Measurements from ENCODE around the gene EFCAB6. TPM values are rescaled to one million over a fixed set of nuclear protein-coding genes. Genes with fewer than 3 reads are reported as not detected.

The EFCAB6 gene
- total and polyA plus RNA-seq, 7 experiments from 2014 or later, result 0.08 to 1.4 (median 0.39) TPM; not detected in 1

DNA sequence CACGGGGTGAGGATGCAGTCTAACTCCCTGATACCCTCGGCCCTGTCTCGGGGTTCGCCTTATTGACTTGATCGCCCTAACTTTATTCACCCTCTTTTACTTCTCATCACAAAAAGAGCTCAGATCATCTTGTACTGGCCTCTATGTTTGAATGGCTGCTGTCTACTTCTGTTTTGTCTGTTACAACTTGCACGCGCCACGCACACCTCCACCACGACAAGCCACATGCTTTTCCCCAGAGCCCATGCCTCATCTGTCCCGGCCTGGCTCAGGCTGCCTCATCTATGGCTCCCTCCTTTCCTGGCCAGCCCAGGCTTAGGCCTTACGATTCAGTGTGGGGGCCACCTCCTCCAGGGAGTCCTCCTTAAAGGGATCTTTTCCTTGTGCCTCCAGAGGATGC, 180.9 kb downstream of the EFCAB6 start:
- Mint-ChIP-seq H3K27me3 (peaks cover 0 to 9% (median 6%) of the 10 kb centered on the region in 5 donors), H3K4me3 (no peak overlapping the region), H3K27ac (no peak overlapping the region), H3K36me3 (no peaks in the 10 kb centered on the region), H3K9me3 (no peaks in the 10 kb centered on the region), H3K4me1 (no peaks in the 10 kb centered on the region)
- no peaks in the 10 kb centered on the region for H3K4me1 ChIP-seq (ENCODE audit: control insufficient read depth in 2 of 2, insufficient read depth in 2 of 2, low read length in 2 of 2)
- ATAC-seq (no peak), DNase-seq (no peak)
- no peaks in the 10 kb centered on the region for H3K27me3 ChIP-seq (ENCODE audit: control insufficient read depth in 2 of 2, insufficient read depth in 2 of 2, low read length in 2 of 2)
- H3K9me3 ChIP-seq (ENCODE audit: control insufficient read depth in 2 of 3, low read length in 3 of 3), result no peaks in the 10 kb centered on the region
- ChIA-PET CTCF (no interaction called here), POLR2A (no interaction called here)
- H3K36me3 ChIP-seq (ENCODE audit: control insufficient read depth in 2 of 3, insufficient read depth in 3 of 3, low read length in 3 of 3), result no peaks in the 10 kb centered on the region
- intact Hi-C loops (cut with micrococcal nuclease), result no loop called here
- H3K4me3 ChIP-seq (ENCODE audit: low read length), result no peak overlapping the region
- H3K27ac ChIP-seq (ENCODE audit: low read depth, low read length), result no peak overlapping the region

DNA sequence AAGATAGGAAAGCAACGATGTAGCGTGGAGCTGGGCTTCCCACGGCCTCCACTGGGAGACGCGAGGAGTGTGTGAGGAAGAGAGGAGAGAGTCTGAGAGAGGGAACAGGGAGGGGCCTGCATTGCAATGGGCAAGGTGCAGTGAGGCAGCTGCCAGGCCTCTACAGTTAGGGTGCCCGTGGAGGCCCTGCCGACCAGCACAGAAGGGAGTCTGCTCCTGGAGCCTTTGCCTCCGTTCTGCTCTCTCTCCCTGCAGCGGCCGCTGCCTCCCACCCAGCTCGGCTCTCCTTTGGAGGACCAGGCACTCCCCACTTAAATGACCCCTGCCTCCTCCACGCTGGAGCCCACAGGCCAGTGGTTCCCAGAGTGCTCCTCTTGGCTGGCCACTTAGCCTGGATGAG, 181.7 kb downstream of the EFCAB6 start:
- CTCF ChIA-PET, result no interaction called here
- Histone ChIP-seq H3K4me1 (ENCODE audit: control insufficient read depth in 2 of 2, insufficient read depth in 2 of 2, low read length in 2 of 2) (no peaks in the 10 kb centered on the region), H3K27me3 (ENCODE audit: control insufficient read depth in 2 of 2, insufficient read depth in 2 of 2, low read length in 2 of 2) (no peaks in the 10 kb centered on the region), H3K27ac (ENCODE audit: low read depth, low read length) (no peak overlapping the region), H3K36me3 (ENCODE audit: control insufficient read depth in 2 of 3, insufficient read depth in 3 of 3, low read length in 3 of 3) (no peaks in the 10 kb centered on the region), H3K4me3 (ENCODE audit: low read length) (no peak overlapping the region), H3K9me3 (ENCODE audit: control insufficient read depth in 2 of 3, low read length in 3 of 3) (no peaks in the 10 kb centered on the region)
- Mint-ChIP-seq H3K36me3 (no peaks in the 10 kb centered on the region), H3K27ac (no peak overlapping the region), H3K27me3 (peaks cover 0 to 4% (median 0%) of the 10 kb centered on the region in 5 donors), H3K4me3 (no peak overlapping the region), H3K9me3 (no peaks in the 10 kb centered on the region), H3K4me1 (no peaks in the 10 kb centered on the region)
- POLR2A ChIA-PET, result no interaction called here
- DNase-seq, result no peak
- intact Hi-C loops (cut with micrococcal nuclease), result no loop called here
- ATAC-seq, result no peak

DNA sequence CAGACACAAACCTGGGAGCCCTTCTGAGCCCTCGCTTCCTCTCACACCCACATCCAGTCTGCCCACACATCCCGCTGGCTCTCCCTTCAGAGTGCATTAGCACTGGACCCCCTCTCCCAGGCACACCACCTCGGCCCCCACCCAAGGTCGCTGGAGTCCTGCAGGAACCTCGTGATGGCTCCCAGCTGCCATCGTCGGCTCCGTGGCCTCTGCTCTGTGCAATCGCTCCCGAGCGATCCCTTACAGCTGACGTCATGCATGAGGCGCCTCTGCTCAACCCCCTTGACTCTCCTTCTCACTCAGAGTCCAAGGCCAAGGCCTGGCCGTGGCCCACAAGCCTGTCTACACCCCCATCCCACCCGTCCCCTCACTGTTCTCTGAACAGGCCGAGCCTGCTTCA, 183.9 kb downstream of the EFCAB6 start:
- intact Hi-C loops (cut with micrococcal nuclease), result no loop called here
- Histone ChIP-seq H3K9me3 (ENCODE audit: control insufficient read depth in 2 of 3, low read length in 3 of 3) (no peaks in the 10 kb centered on the region), H3K36me3 (ENCODE audit: control insufficient read depth in 2 of 3, insufficient read depth in 3 of 3, low read length in 3 of 3) (no peaks in the 10 kb centered on the region), H3K27ac (ENCODE audit: low read depth, low read length) (no peak overlapping the region), H3K27me3 (ENCODE audit: control insufficient read depth in 2 of 2, insufficient read depth in 2 of 2, low read length in 2 of 2) (no peaks in the 10 kb centered on the region), H3K4me3 (ENCODE audit: low read length) (no peak overlapping the region), H3K4me1 (ENCODE audit: control insufficient read depth in 2 of 2, insufficient read depth in 2 of 2, low read length in 2 of 2) (no peaks in the 10 kb centered on the region)
- Mint-ChIP-seq H3K4me3 (no peak overlapping the region), H3K36me3 (no peaks in the 10 kb centered on the region), H3K4me1 (no peaks in the 10 kb centered on the region), H3K9me3 (no peaks in the 10 kb centered on the region), H3K27me3 (peaks cover 0 to 3% (median 0%) of the 10 kb centered on the region in 5 donors), H3K27ac (no peak overlapping the region)
- ChIA-PET POLR2A (no interaction called here), CTCF (no interaction called here)
- ATAC-seq (no peak), DNase-seq (no peak)

DNA sequence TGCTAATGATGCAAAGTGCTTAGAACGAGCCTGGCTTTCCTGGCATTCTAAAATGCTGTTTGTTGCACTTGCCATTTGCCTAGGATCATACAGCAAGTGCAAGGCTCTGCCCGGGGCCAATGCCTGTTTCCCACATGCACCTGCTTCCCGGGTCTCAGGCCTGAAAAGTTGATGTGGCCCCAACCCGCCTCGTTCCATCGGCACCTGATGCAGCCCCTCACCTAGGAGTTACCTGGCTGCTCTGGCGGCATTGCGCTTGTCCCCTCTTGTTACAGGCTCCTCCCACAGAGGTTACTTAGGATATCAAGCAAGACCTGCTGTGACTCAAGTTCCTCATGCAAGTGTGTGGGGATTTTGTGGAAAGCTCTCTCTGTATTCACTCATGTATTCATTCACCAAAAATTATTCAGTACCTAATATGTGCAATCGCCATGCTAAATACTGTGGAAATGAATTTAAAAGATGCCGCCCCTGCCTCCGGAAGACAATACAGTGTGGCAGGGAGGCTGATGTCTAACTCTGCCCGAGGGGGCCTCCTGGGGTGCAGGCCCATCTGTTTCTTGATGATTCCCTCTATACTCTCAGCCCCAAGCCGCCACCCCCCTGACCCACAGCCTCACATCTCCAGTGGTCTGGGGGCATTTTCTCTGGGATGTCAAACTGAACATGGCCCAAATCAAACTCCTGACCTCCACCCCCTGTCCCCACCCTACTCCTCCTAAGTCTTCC, 184.5 kb downstream of the EFCAB6 start:
- Histone ChIP-seq H3K9me3 (ENCODE audit: control insufficient read depth in 2 of 3, low read length in 3 of 3) (no peaks in the 10 kb centered on the region), H3K36me3 (ENCODE audit: control insufficient read depth in 2 of 3, insufficient read depth in 3 of 3, low read length in 3 of 3) (no peaks in the 10 kb centered on the region), H3K4me3 (ENCODE audit: low read length) (no peak overlapping the region), H3K27me3 (ENCODE audit: control insufficient read depth in 2 of 2, insufficient read depth in 2 of 2, low read length in 2 of 2) (no peaks in the 10 kb centered on the region), H3K27ac (ENCODE audit: low read depth, low read length) (no peak overlapping the region), H3K4me1 (ENCODE audit: control insufficient read depth in 2 of 2, insufficient read depth in 2 of 2, low read length in 2 of 2) (no peaks in the 10 kb centered on the region)
- no peaks in the 10 kb centered on the region for H3K4me1 Mint-ChIP-seq
- H3K27ac Mint-ChIP-seq, result no peak overlapping the region
- no peaks in the 10 kb centered on the region for H3K36me3 Mint-ChIP-seq
- ChIA-PET CTCF (no interaction called here), POLR2A (no interaction called here)
- peaks cover 0 to 3% (median 0%) of the 10 kb centered on the region in 5 donors for H3K27me3 Mint-ChIP-seq
- H3K9me3 Mint-ChIP-seq, result no peaks in the 10 kb centered on the region
- DNase-seq, result no peak
- intact Hi-C loops (cut with micrococcal nuclease), result no loop called here
- no peak overlapping the region for H3K4me3 Mint-ChIP-seq
- no peak for ATAC-seq

DNA sequence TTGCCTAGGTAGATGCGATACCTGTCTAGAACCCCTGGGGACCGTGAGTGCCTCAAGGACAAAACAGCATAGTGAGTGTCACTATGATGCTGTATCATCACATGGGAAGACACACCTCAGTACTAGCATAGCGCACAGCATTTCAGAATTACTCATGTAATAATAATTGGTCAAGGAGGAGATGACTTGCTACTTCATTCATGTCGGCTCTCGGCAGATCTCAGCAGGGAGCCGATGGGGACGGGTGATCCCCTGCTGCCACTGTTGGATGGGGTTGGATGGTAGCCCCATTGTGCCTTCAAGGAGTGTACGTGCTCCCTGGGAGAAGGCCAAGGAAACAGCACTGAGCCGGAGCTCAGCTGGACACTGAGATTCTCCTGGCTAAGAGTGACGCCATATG, 186.9 kb downstream of the EFCAB6 start:
- Mint-ChIP-seq H3K27me3 (peaks cover 0 to 6% (median 0%) of the 10 kb centered on the region in 5 donors), H3K4me1 (no peaks in the 10 kb centered on the region), H3K4me3 (no peak overlapping the region), H3K27ac (no peak overlapping the region), H3K9me3 (peaks cover 0 to 7% (median 0%) of the 10 kb centered on the region in 11 donors), H3K36me3 (no peaks in the 10 kb centered on the region)
- intact Hi-C loops (cut with micrococcal nuclease), result no loop called here
- H3K27ac ChIP-seq (ENCODE audit: low read depth, low read length), result no peak overlapping the region
- CTCF ChIA-PET, result no interaction called here
- H3K4me3 ChIP-seq (ENCODE audit: low read length), result no peak overlapping the region
- no peaks in the 10 kb centered on the region for H3K4me1 ChIP-seq (ENCODE audit: control insufficient read depth in 2 of 2, insufficient read depth in 2 of 2, low read length in 2 of 2)
- DNase-seq, result no peak
- H3K36me3 ChIP-seq (ENCODE audit: control insufficient read depth in 2 of 3, insufficient read depth in 3 of 3, low read length in 3 of 3), result no peaks in the 10 kb centered on the region
- H3K27me3 ChIP-seq (ENCODE audit: control insufficient read depth in 2 of 2, insufficient read depth in 2 of 2, low read length in 2 of 2), result no peaks in the 10 kb centered on the region
- POLR2A ChIA-PET, result no interaction called here
- ATAC-seq, result no peak
- no peaks in the 10 kb centered on the region for H3K9me3 ChIP-seq (ENCODE audit: control insufficient read depth in 2 of 3, low read length in 3 of 3)

DNA sequence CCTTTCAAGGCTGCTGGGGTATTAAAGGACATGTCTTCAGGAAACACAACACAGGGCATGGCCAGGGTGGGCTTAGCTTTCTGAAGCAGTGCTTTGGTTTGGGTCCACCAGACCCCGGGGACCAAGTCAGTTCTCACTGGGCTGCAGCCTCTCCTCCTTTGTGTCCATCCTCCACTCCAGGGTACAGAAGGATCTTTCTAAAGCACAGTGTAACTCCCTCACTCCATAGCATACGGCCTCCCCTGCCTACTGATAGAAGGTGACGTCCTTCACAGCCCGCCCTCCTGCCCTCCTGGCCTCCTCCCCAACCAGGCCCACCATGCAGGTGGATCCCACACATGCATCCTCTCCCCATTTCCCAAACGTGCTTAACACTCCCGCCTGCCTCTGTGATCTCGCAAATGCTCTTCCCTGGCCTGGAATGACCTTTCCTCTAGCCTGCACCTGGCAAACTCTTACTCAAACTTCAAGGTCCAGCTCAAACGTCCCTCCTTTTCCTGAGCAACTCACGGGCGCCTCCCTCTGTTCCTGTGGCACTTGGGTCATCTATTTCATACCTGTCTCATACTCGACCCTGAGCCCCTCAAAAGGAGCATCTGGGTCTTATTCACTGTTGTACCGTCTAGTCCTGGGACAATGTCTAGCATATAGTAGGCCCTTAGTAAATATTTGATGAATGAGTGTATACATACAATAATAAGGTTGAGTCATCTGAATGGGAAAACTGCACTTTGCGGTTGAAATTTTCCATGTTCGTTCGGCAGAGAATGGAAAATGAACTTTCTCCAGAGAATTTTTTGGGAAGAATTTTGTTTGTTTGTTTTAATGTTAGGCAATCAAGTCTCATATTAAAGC, 187.7 kb downstream of the EFCAB6 start:
- Histone ChIP-seq H3K36me3 (ENCODE audit: control insufficient read depth in 2 of 3, insufficient read depth in 3 of 3, low read length in 3 of 3) (no peaks in the 10 kb centered on the region), H3K9me3 (ENCODE audit: control insufficient read depth in 2 of 3, low read length in 3 of 3) (no peaks in the 10 kb centered on the region), H3K4me1 (ENCODE audit: control insufficient read depth in 2 of 2, insufficient read depth in 2 of 2, low read length in 2 of 2) (no peaks in the 10 kb centered on the region), H3K27me3 (ENCODE audit: control insufficient read depth in 2 of 2, insufficient read depth in 2 of 2, low read length in 2 of 2) (no peaks in the 10 kb centered on the region), H3K4me3 (ENCODE audit: low read length) (no peak overlapping the region), H3K27ac (ENCODE audit: low read depth, low read length) (no peak overlapping the region)
- Mint-ChIP-seq H3K4me3 (no peak overlapping the region), H3K27me3 (peaks cover 0 to 7% (median 3%) of the 10 kb centered on the region in 5 donors), H3K4me1 (no peaks in the 10 kb centered on the region), H3K9me3 (peaks cover 0 to 11% (median 4%) of the 10 kb centered on the region in 11 donors), H3K36me3 (peaks cover 0 to 2% (median 0%) of the 10 kb centered on the region in 5 donors), H3K27ac (no peak overlapping the region)
- DNase-seq (no peak), ATAC-seq (no peak)
- intact Hi-C loops (cut with micrococcal nuclease), result no loop called here
- ChIA-PET POLR2A (no interaction called here), CTCF (no interaction called here)

DNA sequence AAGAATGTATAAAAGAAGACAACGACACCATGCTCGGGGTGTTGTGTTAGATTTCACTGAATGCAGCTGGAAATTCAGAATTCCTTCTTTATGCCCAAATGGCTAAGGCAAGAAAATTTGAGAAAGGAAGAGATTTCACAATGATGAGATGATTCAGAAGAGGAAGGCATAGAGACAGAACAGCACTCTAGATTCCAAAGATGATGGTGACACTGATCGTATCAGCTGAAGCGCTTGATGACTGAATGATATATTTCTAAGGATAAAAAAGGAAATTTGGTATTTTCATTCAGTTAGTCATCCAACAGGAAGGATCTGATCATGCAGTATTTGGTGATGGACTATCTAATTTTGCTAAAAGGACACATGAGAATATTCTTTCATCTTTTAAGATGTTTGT, 189.2 kb downstream of the EFCAB6 start:
- Mint-ChIP-seq H3K36me3 (peaks cover 0 to 5% (median 0%) of the 10 kb centered on the region in 5 donors), H3K4me1 (no peaks in the 10 kb centered on the region), H3K4me3 (no peak overlapping the region), H3K9me3 (peaks cover 0 to 18% (median 6%) of the 10 kb centered on the region in 11 donors), H3K27ac (no peak overlapping the region), H3K27me3 (peaks cover 0 to 14% (median 10%) of the 10 kb centered on the region in 5 donors)
- no peak overlapping the region for H3K4me3 ChIP-seq (ENCODE audit: low read length)
- no peaks in the 10 kb centered on the region for H3K27me3 ChIP-seq (ENCODE audit: control insufficient read depth in 2 of 2, insufficient read depth in 2 of 2, low read length in 2 of 2)
- no peak for DNase-seq
- H3K4me1 ChIP-seq (ENCODE audit: control insufficient read depth in 2 of 2, insufficient read depth in 2 of 2, low read length in 2 of 2), result no peaks in the 10 kb centered on the region
- intact Hi-C loops (cut with micrococcal nuclease), result no loop called here
- ChIA-PET POLR2A (no interaction called here), CTCF (no interaction called here)
- ATAC-seq, result no peak
- H3K9me3 ChIP-seq (ENCODE audit: control insufficient read depth in 2 of 3, low read length in 3 of 3), result no peaks in the 10 kb centered on the region
- no peaks in the 10 kb centered on the region for H3K36me3 ChIP-seq (ENCODE audit: control insufficient read depth in 2 of 3, insufficient read depth in 3 of 3, low read length in 3 of 3)
- no peak overlapping the region for H3K27ac ChIP-seq (ENCODE audit: low read depth, low read length)

Measured in naive thymus-derived CD4-positive, alpha-beta T cell (primary cell).